Mammary epithelial cell (primary cell): Measurements from ENCODE around the gene GTF3C2.

ENCODE experiments used
- CTCF ChIP-seq, 2 donors: IDR thresholded peaks in 1 of 2; conservative IDR thresholded peaks in 1 of 2; 2 replicates each; pipeline ENCODE4 v1.5.1; 2011 to 2012; ENCODE audit warnings: inconsistent platforms in 2 of 2, low read length in 2 of 2, mild to moderate bottlenecking in 2 of 2, control low read depth in 1 of 2, low read depth in 1 of 2; ENCODE audit not compliant: insufficient read depth in 1 of 2; ENCODE audit errors: extremely low read depth in 1 of 2
- EZH2 ChIP-seq: IDR thresholded peaks from 2 replicates; pipeline ENCODE4 v1.6.1; 2012; ENCODE audit warnings: low read length, inconsistent platforms, borderline replicate concordance

DNA sequence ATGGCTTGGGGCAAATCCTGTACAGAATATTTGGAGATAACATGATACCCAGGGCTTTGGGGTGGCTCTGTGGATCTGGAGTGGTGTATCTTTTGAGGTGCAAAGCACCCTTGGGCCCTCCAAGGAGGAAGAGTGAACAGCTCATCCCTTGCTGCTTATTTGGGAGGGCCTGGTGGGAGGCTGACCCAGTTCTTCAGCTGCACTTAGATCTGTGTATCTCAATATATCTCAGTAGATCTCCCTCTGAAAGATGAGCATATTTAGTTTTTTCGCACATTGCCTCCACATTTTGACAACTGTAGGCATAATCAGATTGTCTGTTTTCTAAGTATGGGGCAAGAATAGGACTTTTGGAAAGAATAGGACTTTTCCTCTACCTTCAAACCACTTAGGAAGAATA is 71.6 kb downstream of the GTF3C2 start:
- TF ChIP-seq CTCF (conservative IDR thresholded peaks at IDR 0.05 in 1 of 2, IDR thresholded peaks at IDR 0.05 in 1 of 2; ENCODE audit: extremely low read depth in 1 of 2, insufficient read depth in 1 of 2, low read depth in 1 of 2, low read length in 2 of 2) (no peak), EZH2 (no peak)
